C4-2B (cell line): Measurements from ENCODE around the gene PET100.

Experiments
- CTCF ChIP-seq: fragments of 450-650 bp; conservative IDR thresholded peaks from 2 replicates; pipeline ENCODE4 v1.5.1; 2017; ENCODE audit warnings: mild to moderate bottlenecking
- ZFX ChIP-seq: fragments of 450-650 bp; IDR thresholded peaks from 2 replicates; pipeline ENCODE4 v1.6.1; 2017

GRCh38 chr19:7617172-7617571 is 12.4 kb upstream of the PET100 start:
- no peak for TF ChIP-seq CTCF
- TF ChIP-seq ZFX, result no peak
